Activated T-helper 17 cell treated with anti-CD3 and anti-CD28 coated beads, Interleukin-2, amount 50 U/mL, for 72 hours (primary cell): Measurements from ENCODE around the gene CD48. TPM values are rescaled to one million over a fixed set of nuclear protein-coding genes. Genes with fewer than 3 reads are reported as not detected.
"Not testable (repeated sequence)": the region's sequence is repeated elsewhere in the genome, so short reads cannot be mapped to it uniquely, and the experiment has no call there.

Source experiments
- ATAC-seq: fragments of 150-1000 bp; cut with Tn5 transposase; replicated peaks from 2 replicates; pipeline ENCODE4 v1.10.0; 2021; ENCODE audit warnings: mild to moderate bottlenecking, moderate library complexity
- H3K27ac Mint-ChIP-seq: one replicate; pipeline ENCODE4 v1.8.0; 2022; ENCODE audit warnings: mixed read lengths
- H3K27me3 Mint-ChIP-seq: one replicate; pipeline ENCODE4 v1.8.0; 2022; ENCODE audit warnings: mixed read lengths
- H3K36me3 Mint-ChIP-seq: one replicate; pipeline ENCODE4 v1.8.0; 2022; ENCODE audit warnings: low read depth, mild to moderate bottlenecking, mixed read lengths
- H3K4me1 Mint-ChIP-seq: one replicate; pipeline ENCODE4 v1.8.0; 2022; ENCODE audit warnings: mixed read lengths
- H3K4me3 Mint-ChIP-seq: one replicate; pipeline ENCODE4 v1.8.0; 2022; ENCODE audit warnings: mild to moderate bottlenecking, mixed read lengths
- H3K9me3 Mint-ChIP-seq: one replicate; pipeline ENCODE4 v1.8.0; 2022; ENCODE audit warnings: mixed read lengths
- total RNA-seq, 2 donors: library from RNA; stranded (reverse); gene quantifications; one replicate each; pipeline ENCODE4 v1.2.3, GENCODE V29; 2022

CD48 gene
- total RNA-seq, 2 donors from 2014 or later, result 151 to 179 TPM

- ATAC-seq, H3K4me3 Mint-ChIP-seq, H3K9me3 Mint-ChIP-seq, H3K27me3 Mint-ChIP-seq, H3K36me3 Mint-ChIP-seq, H3K27ac Mint-ChIP-seq: not testable (repeated sequence)
- H3K4me1 Mint-ChIP-seq, result peaks cover 27% of the 10 kb centered on the region
Measured at GRCh38 chr1:160731564-160731963, 19.9 kb upstream of the CD48 start.

DNA sequence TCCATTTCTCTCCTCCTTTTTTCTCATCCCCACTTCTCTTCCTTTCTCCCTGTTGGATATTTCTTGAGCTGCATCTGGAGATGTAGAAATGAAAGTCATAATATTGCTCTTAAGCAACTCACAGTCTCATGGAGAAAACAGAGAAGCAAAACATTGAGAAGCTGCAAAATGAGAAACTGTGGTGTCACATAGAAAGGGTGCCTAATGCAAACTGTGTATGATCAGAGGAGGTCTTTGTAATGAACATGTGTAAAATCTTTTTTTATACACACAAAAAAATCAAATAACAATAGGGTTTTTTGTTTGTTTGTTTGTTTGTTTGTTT is 15.7 kb upstream of the CD48 start:
- Mint-ChIP-seq H3K27ac (no peak overlapping the region), H3K36me3 (no peaks in the 10 kb centered on the region), H3K27me3 (no peaks in the 10 kb centered on the region), H3K9me3 (no peaks in the 10 kb centered on the region), H3K4me1 (peaks cover 11% of the 10 kb centered on the region), H3K4me3 (no peak overlapping the region)
- ATAC-seq, result no peak

- H3K27me3 Mint-ChIP-seq, result no peaks in the 10 kb centered on the region
- H3K9me3 Mint-ChIP-seq, result no peaks in the 10 kb centered on the region
- no peak overlapping the region for H3K4me3 Mint-ChIP-seq
- peaks cover 11% of the 10 kb centered on the region for H3K4me1 Mint-ChIP-seq
- no peaks in the 10 kb centered on the region for H3K36me3 Mint-ChIP-seq
- H3K27ac Mint-ChIP-seq, result no peak overlapping the region
- ATAC-seq, result peak; percentile 67
Measured at GRCh38 chr1:160726498-160727315, 15.1 kb upstream of the CD48 start.

DNA sequence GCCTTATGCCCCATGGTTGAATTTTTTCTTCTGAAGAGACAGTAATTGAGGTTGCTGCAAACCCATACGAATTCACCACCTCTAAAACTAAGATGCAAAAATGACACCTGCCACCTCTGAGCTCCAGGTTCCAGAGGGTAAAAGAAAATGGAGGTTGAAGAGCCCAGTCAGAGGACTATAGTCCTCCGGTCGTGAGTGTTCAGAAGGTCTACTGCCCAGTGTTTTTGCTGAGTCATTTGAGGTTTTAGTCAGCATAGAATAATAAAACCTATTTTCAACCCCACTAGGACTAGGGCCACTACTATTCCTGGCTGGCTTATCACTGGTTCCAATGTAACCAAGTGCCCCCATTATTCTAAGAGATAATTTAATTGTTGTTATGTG is 14.5 kb upstream of the CD48 start:
- Mint-ChIP-seq H3K27me3 (no peaks in the 10 kb centered on the region), H3K36me3 (no peaks in the 10 kb centered on the region), H3K27ac (no peak overlapping the region), H3K9me3 (no peaks in the 10 kb centered on the region), H3K4me3 (no peak overlapping the region), H3K4me1 (peaks cover 11% of the 10 kb centered on the region)
- ATAC-seq, result no peak

DNA sequence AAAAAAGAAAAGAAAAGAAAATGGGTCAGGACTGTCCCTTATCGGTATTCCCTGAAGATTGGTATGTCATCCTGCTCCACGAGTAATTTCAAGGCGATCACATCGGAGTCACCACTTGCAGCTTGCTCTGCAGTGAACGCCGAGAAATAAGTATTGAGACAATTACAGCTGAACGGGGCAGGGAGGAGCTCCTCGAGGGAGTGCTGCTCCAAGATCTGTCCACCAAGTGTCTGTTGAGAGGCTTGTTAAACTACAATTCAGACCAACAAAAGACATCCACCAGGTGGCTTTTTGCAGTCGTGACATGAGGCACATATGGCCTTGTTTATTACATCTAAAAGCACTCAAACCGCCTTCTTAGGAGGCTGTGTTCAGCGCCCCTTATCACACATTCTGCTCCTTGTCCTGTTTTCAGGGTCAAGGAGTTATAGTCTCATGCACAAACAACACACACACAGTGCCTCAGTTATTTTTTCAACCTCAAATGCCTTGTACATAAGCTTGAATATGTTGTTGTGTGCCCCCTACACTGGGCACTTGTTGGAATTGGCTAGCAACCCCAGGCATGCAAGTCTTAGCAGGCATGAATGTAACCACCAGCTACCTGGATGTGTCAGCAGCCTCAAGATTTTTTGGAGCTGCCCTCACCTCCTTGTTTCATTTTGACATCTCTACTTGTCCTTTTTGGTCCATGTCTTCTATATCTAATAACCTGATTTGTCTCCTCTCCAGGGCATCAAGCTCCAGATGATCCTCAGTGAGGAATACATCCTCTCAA is 13.0 kb upstream of the CD48 start:
- peaks cover 11% of the 10 kb centered on the region for H3K4me1 Mint-ChIP-seq
- ATAC-seq, result peak; percentile 37
- no peaks in the 10 kb centered on the region for H3K9me3 Mint-ChIP-seq
- no peaks in the 10 kb centered on the region for H3K27me3 Mint-ChIP-seq
- no peak overlapping the region for H3K4me3 Mint-ChIP-seq
- no peak overlapping the region for H3K27ac Mint-ChIP-seq
- no peaks in the 10 kb centered on the region for H3K36me3 Mint-ChIP-seq

- H3K27me3 Mint-ChIP-seq, result no peaks in the 10 kb centered on the region
- no peak for ATAC-seq
- H3K27ac Mint-ChIP-seq, result no peak overlapping the region
- H3K4me1 Mint-ChIP-seq, result peaks cover 11% of the 10 kb centered on the region
- H3K4me3 Mint-ChIP-seq, result peak overlapping the region; percentile 64
- no peaks in the 10 kb centered on the region for H3K9me3 Mint-ChIP-seq
- H3K36me3 Mint-ChIP-seq, result no peaks in the 10 kb centered on the region
Measured at GRCh38 chr1:160723332-160723731, 11.7 kb upstream of the CD48 start.

DNA sequence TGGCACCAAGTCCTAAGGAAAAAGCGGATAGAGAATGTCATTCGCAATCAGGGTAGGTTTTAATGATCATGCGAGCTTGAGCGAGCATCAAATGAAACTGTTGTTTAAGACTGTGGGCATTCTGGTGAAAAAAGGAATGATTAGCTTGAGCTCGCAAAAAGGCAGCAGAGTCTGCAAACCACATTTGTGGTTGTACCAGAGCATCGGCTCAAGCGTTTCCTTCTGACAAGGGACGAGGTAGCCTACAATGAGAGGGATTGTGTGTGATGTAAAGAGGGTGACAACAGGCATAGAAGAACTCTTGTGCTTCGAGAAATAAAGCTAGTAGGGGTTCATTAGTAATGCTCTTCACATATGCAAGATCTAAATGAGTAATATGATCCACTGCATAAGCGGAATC is 11.1 kb upstream of the CD48 start:
- Mint-ChIP-seq H3K27me3 (no peaks in the 10 kb centered on the region), H3K36me3 (no peaks in the 10 kb centered on the region), H3K9me3 (no peaks in the 10 kb centered on the region), H3K4me3 (peak overlapping the region; percentile 64), H3K4me1 (peaks cover 11% of the 10 kb centered on the region), H3K27ac (no peak overlapping the region)
- ATAC-seq, result peak; percentile 62

- no peak for ATAC-seq
- Mint-ChIP-seq H3K27me3 (no peaks in the 10 kb centered on the region), H3K4me3 (no peak overlapping the region), H3K9me3 (no peaks in the 10 kb centered on the region), H3K4me1 (peaks cover 11% of the 10 kb centered on the region), H3K36me3 (no peaks in the 10 kb centered on the region), H3K27ac (no peak overlapping the region)
Measured at GRCh38 chr1:160721473-160721872, 9.9 kb upstream of the CD48 start.

- Mint-ChIP-seq H3K27me3 (no peaks in the 10 kb centered on the region), H3K27ac (no peak overlapping the region), H3K4me1 (peaks cover 11% of the 10 kb centered on the region), H3K9me3 (no peaks in the 10 kb centered on the region), H3K36me3 (no peaks in the 10 kb centered on the region), H3K4me3 (no peak overlapping the region)
- no peak for ATAC-seq
Measured at GRCh38 chr1:160720356-160721085, 8.9 kb upstream of the CD48 start.

- no peak for ATAC-seq
Measured at GRCh38 chr1:160718210-160718609, 6.6 kb upstream of the CD48 start.

DNA sequence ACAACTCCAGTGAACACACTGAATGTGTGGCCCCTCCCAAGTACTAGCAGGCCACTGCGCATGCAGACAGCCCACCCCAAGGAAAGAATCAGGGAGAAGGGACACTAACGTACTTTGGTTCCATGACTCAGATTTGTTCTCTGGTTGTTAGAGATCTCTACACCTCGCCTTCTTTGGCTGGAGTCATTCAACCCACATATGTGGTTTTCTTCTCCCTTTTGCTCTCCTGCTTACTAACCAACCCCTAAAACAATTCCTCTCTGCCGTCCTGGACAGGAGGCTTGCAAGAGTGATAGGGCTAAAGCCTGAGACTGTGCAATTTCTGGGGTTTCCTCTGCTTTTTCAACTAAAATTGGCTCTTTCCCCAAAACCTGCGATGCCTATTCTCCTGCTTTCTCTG is 5.7 kb upstream of the CD48 start:
- Mint-ChIP-seq H3K4me1 (peaks cover 11% of the 10 kb centered on the region), H3K9me3 (no peaks in the 10 kb centered on the region), H3K4me3 (no peak overlapping the region), H3K27ac (no peak overlapping the region), H3K27me3 (no peaks in the 10 kb centered on the region), H3K36me3 (no peaks in the 10 kb centered on the region)
- peak; percentile 58 for ATAC-seq

More at GRCh38 chr1:160718210-160718609, 6.6 kb upstream of the CD48 start:
- Mint-ChIP-seq H3K27me3 (no peaks in the 10 kb centered on the region), H3K9me3 (no peaks in the 10 kb centered on the region), H3K36me3 (no peaks in the 10 kb centered on the region), H3K4me1 (peaks cover 13% of the 10 kb centered on the region), H3K27ac (no peak overlapping the region), H3K4me3 (no peak overlapping the region)

GRCh38 chr1:160716013-160716412 is 4.4 kb upstream of the CD48 start:
- H3K27ac Mint-ChIP-seq, result no peak overlapping the region
- no peaks in the 10 kb centered on the region for H3K27me3 Mint-ChIP-seq
- H3K4me3 Mint-ChIP-seq, result no peak overlapping the region
- no peaks in the 10 kb centered on the region for H3K9me3 Mint-ChIP-seq
- ATAC-seq, result no peak
- H3K4me1 Mint-ChIP-seq, result peaks cover 8% of the 10 kb centered on the region
- no peaks in the 10 kb centered on the region for H3K36me3 Mint-ChIP-seq

DNA sequence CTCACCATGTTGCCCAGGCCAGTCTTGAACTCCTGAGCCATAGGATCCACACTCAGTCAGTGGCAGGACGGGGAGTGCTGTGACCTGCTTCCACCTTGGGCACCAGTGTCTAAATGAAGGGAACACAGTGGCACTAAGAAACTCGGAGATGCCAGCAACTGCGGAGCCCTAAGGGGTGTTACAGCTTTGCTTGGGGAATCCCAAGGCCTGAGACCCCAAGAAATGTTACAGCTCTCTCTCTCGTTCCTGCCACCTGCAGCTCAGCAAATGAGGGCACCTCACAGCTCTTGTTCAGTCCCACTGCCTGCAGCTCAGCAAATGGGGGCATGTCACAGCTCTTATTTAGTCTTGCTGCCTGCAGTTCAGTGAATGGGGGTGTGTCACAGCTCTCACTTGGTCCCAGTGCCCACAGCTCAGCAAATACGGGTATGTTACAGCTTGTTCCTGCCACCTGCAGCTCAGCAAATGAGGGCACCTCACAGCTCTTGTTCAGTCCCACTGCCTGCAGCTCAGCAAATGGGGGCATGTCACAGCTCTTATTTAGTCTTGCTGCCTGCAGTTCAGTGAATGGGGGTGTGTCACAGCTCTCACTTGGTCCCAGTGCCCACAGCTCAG is 2.5 kb upstream of the CD48 start:
- not testable (repeated sequence) for H3K36me3 Mint-ChIP-seq, ATAC-seq, H3K9me3 Mint-ChIP-seq, H3K27me3 Mint-ChIP-seq, H3K4me1 Mint-ChIP-seq, H3K4me3 Mint-ChIP-seq, H3K27ac Mint-ChIP-seq

GRCh38 chr1:160713161-160713560 is 1.5 kb upstream of the CD48 start:
- H3K27me3 Mint-ChIP-seq, result no peaks in the 10 kb centered on the region
- H3K36me3 Mint-ChIP-seq, result no peaks in the 10 kb centered on the region
- no peak overlapping the region for H3K27ac Mint-ChIP-seq
- no peak overlapping the region for H3K4me3 Mint-ChIP-seq
- peaks cover 8% of the 10 kb centered on the region for H3K4me1 Mint-ChIP-seq
- ATAC-seq, result no peak
- H3K9me3 Mint-ChIP-seq, result no peaks in the 10 kb centered on the region
